Activated CD8-positive, alpha-beta T cell treated with anti-CD3 and anti-CD28 coated beads for 36 hours (primary cell): ENCODE results near the gene OGFOD1. TPM values are rescaled to one million over a fixed set of nuclear protein-coding genes. Genes with fewer than 3 reads are reported as not detected.

Experiments
- ATAC-seq: fragments of 200-7000 bp; cut with Tn5 transposase; one replicate; pipeline ENCODE4 v1.10.0; 2021; ENCODE audit warnings: mild to moderate bottlenecking, moderate library complexity
- CTCF ChIA-PET: fragments of 350-600 bp; sonication (Branson Sonifier 250); formaldehyde crosslinking; loops from one replicate; lab custom pipeline; 2021; ENCODE audit warnings: antibody characterized with exemption; lab: Charles Lee
- POLR2A ChIA-PET: fragments of 350-600 bp; sonication (Branson Sonifier 250); formaldehyde crosslinking; loops from one replicate; lab custom pipeline; 2021; ENCODE audit warnings: antibody characterized with exemption; lab: Charles Lee
- DNase-seq: peaks from one replicate; pipeline ENCODE4 v3.0.0-alpha.2; 2020
- H3K27ac Mint-ChIP-seq: one replicate; pipeline ENCODE4 v1.8.0; 2021; ENCODE audit warnings: mild to moderate bottlenecking, mixed read lengths
- H3K27me3 Mint-ChIP-seq: one replicate; pipeline ENCODE4 v1.8.0; 2021; ENCODE audit warnings: mixed read lengths
- H3K36me3 Mint-ChIP-seq: one replicate; pipeline ENCODE4 v1.8.0; 2021; ENCODE audit warnings: low read depth, mixed read lengths
- H3K4me1 Mint-ChIP-seq: one replicate; pipeline ENCODE4 v1.8.0; 2021; ENCODE audit warnings: low read depth, mixed read lengths
- H3K4me3 Mint-ChIP-seq: one replicate; pipeline ENCODE4 v1.8.0; 2021; ENCODE audit warnings: mild to moderate bottlenecking, moderate library complexity, mixed read lengths
- H3K9me3 Mint-ChIP-seq: one replicate; pipeline ENCODE4 v1.8.0; 2021; ENCODE audit warnings: mixed read lengths
- intact Hi-C: fragments of 100-400 bp; cut with micrococcal nuclease; formaldehyde crosslinking; loops from one replicate; pipeline ENCODE4 v1.10.0; 2022
- total RNA-seq, 2 experiments: library from RNA; stranded (reverse); gene quantifications; one replicate each; pipeline ENCODE4 v1.2.3, GENCODE V29; 2021
- TF ChIP-seq, protein P1 (sequence below): fragments of 200-600 bp; IDR thresholded peaks from one replicate; pipeline ENCODE4 v1.8.0; 2022; ENCODE audit warnings: antibody characterized with exemption, mild to moderate bottlenecking

The OGFOD1 gene
- total RNA-seq, 2 experiments from 2014 or later = 51.0 to 59.2 TPM

DNA sequence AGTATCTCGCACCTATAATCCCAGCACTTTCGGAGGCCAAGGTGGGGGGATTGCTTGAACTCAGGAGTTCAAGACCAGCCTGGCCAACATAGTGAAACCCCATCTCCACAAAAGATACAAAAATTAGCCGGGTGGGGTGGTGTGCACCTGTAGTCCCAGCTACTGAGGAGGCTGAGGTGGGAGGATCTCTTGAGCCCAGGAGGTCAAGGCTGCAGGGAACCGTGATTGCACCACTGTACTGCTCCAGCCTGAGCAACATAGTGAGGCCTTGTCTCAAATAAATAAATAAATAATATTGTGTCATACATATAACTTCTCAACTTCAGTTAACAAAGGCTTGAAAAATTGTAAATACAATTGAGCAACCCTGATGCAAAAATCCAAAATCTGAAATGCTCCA is 34.2 kb upstream of the OGFOD1 start:
- H3K4me1 Mint-ChIP-seq = peaks cover 28% of the 10 kb centered on the region
- no peak overlapping the region for H3K4me3 Mint-ChIP-seq
- DNase-seq (no peak), ATAC-seq (no peak)
- H3K27me3 Mint-ChIP-seq = no peaks in the 10 kb centered on the region
- POLR2A ChIA-PET = no interaction called here
- CTCF ChIA-PET = no interaction called here
- peaks cover 6% of the 10 kb centered on the region for H3K36me3 Mint-ChIP-seq
- H3K9me3 Mint-ChIP-seq = no peaks in the 10 kb centered on the region
- TF ChIP-seq, protein P1, sequence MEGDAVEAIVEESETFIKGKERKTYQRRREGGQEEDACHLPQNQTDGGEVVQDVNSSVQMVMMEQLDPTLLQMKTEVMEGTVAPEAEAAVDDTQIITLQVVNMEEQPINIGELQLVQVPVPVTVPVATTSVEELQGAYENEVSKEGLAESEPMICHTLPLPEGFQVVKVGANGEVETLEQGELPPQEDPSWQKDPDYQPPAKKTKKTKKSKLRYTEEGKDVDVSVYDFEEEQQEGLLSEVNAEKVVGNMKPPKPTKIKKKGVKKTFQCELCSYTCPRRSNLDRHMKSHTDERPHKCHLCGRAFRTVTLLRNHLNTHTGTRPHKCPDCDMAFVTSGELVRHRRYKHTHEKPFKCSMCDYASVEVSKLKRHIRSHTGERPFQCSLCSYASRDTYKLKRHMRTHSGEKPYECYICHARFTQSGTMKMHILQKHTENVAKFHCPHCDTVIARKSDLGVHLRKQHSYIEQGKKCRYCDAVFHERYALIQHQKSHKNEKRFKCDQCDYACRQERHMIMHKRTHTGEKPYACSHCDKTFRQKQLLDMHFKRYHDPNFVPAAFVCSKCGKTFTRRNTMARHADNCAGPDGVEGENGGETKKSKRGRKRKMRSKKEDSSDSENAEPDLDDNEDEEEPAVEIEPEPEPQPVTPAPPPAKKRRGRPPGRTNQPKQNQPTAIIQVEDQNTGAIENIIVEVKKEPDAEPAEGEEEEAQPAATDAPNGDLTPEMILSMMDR = no peak
- intact Hi-C loops = no loop called here
- H3K27ac Mint-ChIP-seq = no peak overlapping the region

DNA sequence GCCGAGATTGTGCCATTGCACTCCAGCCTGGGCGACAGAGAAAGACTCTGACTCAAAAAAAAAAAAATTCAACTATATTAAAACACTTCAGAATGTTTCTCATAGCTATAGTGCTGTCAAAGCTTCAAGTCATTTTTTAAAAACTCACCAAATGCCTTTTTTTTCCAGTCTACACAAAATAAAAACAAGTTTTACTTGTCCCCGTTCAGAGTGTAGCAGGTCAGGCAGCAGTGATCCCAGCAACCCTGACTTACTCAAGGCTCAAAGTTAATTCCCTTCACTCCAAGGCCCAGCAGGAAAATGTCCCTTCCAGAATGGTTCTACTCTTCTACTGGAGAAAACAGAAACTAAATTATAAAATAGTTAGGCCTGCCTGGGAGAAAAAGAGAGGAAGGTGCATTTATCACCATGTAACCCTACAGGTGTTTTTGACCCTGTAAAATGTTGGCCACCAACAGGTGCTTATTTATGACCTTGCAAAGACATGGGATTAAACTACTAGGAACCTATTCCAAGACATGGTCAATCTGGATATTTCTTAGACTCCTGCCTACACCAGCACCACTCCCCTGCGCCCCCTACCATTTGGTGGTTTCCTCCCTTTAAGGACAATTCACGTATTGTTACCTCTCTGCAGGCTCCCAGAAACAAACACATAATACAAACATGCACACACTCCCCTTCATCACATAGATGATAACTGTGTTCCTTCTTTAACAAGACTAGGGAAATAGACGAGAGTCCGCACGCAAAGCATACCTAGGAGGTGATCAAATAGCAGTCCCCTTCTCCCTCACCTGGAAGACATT is 31.4 kb upstream of the OGFOD1 start:
- TF ChIP-seq, protein P1 = no peak
- H3K9me3 Mint-ChIP-seq = no peaks in the 10 kb centered on the region
- ChIA-PET POLR2A (no interaction called here), CTCF (no interaction called here)
- ATAC-seq = no peak
- no peaks in the 10 kb centered on the region for H3K27me3 Mint-ChIP-seq
- H3K27ac Mint-ChIP-seq = no peak overlapping the region
- H3K36me3 Mint-ChIP-seq = peaks cover 5% of the 10 kb centered on the region
- no peak overlapping the region for H3K4me3 Mint-ChIP-seq
- H3K4me1 Mint-ChIP-seq = peaks cover 45% of the 10 kb centered on the region
- intact Hi-C loops = no loop called here
- no peak for DNase-seq

GRCh38 chr16:56420613-56421012 is 30.7 kb upstream of the OGFOD1 start:
- H3K4me3 Mint-ChIP-seq = no peak overlapping the region
- no peaks in the 10 kb centered on the region for H3K9me3 Mint-ChIP-seq
- peaks cover 39% of the 10 kb centered on the region for H3K4me1 Mint-ChIP-seq
- DNase-seq (no peak), ATAC-seq (no peak)
- POLR2A ChIA-PET = no interaction called here
- CTCF ChIA-PET = no interaction called here
- peaks cover 5% of the 10 kb centered on the region for H3K36me3 Mint-ChIP-seq
- intact Hi-C loops = no loop called here
- TF ChIP-seq, protein P1 = no peak
- no peaks in the 10 kb centered on the region for H3K27me3 Mint-ChIP-seq
- H3K27ac Mint-ChIP-seq = no peak overlapping the region

- Mint-ChIP-seq H3K27me3 (no peaks in the 10 kb centered on the region), H3K9me3 (no peaks in the 10 kb centered on the region), H3K4me1 (peaks cover 40% of the 10 kb centered on the region), H3K4me3 (no peak overlapping the region), H3K27ac (no peak overlapping the region), H3K36me3 (peaks cover 5% of the 10 kb centered on the region)
- no peak for ATAC-seq
- DNase-seq = no peak
- intact Hi-C loops = no loop called here
- ChIA-PET CTCF (interaction anchor here (1.2 kb wide), 1 partner anchor 38 kb away, joined by 3 read pairs; no protein-coding TSS in a partner anchor), POLR2A (no interaction called here)
- TF ChIP-seq, protein P1 = no peak
Observed at GRCh38 chr16:56421313-56421712, 30.0 kb upstream of the OGFOD1 start.

DNA sequence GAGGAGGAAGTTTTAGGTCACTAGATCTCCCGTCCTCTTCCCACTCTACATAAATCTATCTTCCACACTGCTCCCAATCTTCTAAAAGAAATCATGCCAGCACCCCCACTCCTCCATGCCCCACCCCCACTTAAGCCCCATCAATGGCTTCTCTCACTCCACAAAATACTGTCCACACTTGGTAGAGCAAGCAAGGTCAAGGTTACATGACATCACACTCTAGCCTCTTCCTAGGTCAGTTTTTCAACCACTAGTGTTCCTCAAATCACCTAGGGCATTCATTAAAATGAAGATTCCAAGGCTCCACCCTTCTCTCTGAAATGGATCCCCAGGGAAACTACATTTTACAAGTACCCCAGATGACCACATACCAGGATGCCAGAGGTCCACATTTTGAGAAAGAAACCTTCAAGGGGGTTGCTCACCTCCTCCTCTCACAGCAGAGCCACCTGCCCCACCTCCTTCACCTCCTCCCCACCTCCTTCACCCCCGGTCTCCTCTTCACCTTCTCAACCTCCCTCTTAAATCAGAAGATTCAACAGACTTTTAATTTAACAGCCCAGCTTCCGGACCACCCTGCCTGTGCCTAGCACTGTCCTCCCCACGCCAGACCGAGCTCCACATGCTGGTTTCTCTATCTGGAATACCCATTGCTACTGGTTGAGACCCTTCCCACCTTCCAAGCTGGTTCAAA is 29.2 kb upstream of the OGFOD1 start:
- no peak overlapping the region for H3K27ac Mint-ChIP-seq
- ChIA-PET POLR2A (no interaction called here), CTCF (interaction anchor here (1.2 to 1.4 kb wide), 2 partner anchors 38 to 92 kb away, joined by 3 read pairs; no protein-coding TSS in a partner anchor)
- TF ChIP-seq, protein P1 = no peak
- ATAC-seq (no peak), DNase-seq (no peak)
- peaks cover 5% of the 10 kb centered on the region for H3K36me3 Mint-ChIP-seq
- intact Hi-C loops = no loop called here
- H3K4me1 Mint-ChIP-seq = peaks cover 40% of the 10 kb centered on the region
- H3K27me3 Mint-ChIP-seq = no peaks in the 10 kb centered on the region
- no peak overlapping the region for H3K4me3 Mint-ChIP-seq
- H3K9me3 Mint-ChIP-seq = no peaks in the 10 kb centered on the region
